Fibroblast of lung (primary cell): ENCODE measurements around the gene VKORC1L1.
"Not testable (repeated sequence)": the region's sequence is repeated elsewhere in the genome, so short reads cannot be mapped to it uniquely, and the experiment has no call there.

ENCODE experiments used
- CTCF ChIP-seq, 2 donors: IDR thresholded peaks in 1 of 2; conservative IDR thresholded peaks in 1 of 2; 1 replicate in 1 of 2; 2 replicates in 1 of 2; pipeline ENCODE4 v1.5.1; 2011 to 2012; ENCODE audit warnings: low read length in 2 of 2, control low read depth in 1 of 2, inconsistent platforms in 1 of 2, low read depth in 1 of 2, mild to moderate bottlenecking in 1 of 2
- EZH2 ChIP-seq: IDR thresholded peaks from 2 replicates; pipeline ENCODE4 v1.5.1; 2012; ENCODE audit warnings: low read length, control low read depth, mild to moderate bottlenecking; ENCODE audit errors: missing control alignments

DNA sequence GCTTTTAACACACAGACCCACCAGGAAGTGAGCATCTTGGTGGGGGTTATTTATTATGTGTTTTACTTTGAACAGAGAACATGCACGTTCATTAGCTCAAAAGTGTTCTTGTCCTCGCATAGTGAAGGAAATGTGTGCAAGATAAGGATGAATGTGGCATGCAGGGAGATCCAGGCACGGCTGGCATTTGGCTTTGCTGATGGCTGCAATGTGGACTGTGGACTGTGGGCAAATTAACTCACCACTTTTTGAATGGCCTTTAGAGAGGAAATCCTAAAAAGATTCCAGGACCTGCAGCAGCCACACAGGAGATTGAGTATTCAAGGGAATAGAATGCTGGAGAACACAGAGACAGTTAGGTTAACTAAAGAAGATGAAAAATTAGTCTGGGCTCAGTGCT lies 6.6 kb upstream of the VKORC1L1 start:
- TF ChIP-seq CTCF (conservative IDR thresholded peaks at IDR 0.05 in 1 of 2, IDR thresholded peaks at IDR 0.05 in 1 of 2; ENCODE audit: low read depth in 1 of 2, low read length in 2 of 2); EZH2: not testable (repeated sequence)
